Midbrain (tissue), 1 donor: ENCODE results near the gene IGSF3.
"Not testable (repeated sequence)": the region's sequence is repeated elsewhere in the genome, so short reads cannot be mapped to it uniquely, and the experiment has no call there.

Experiments used
- DNase-seq: peaks from one replicate; lab custom pipeline; 2025; lab: John Stamatoyannopoulos, UW

The IGSF3 gene

DNA sequence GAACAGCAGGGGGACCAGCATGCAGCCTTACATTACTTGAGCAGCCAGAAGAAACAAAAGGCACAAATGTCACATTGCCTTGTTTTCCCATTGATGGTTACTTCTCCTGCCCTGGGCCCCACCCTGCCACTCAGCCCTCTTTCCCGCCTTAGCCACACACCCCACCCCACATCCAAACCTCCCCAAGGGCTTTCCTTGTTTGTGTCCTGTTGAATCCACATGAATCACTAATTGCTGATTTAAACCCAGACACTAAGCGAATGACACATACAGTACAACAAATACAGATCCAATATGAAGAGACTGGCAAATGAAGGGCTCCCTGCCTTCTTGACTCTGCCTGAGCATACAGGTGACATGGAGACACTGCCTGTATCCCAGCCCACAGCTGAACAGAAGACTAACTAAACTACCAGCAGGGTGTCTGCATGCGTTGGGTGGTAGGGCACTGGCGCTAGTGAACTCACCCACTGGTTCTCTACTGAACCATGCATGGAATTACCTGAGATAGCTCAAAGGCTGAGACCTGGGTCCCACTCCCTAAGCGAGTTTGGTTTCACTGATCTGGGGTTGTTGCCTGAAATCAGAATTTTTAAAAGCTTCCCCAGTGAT is 3.1 kb downstream of the IGSF3 start:
- DNase-seq, result no peak

DNA sequence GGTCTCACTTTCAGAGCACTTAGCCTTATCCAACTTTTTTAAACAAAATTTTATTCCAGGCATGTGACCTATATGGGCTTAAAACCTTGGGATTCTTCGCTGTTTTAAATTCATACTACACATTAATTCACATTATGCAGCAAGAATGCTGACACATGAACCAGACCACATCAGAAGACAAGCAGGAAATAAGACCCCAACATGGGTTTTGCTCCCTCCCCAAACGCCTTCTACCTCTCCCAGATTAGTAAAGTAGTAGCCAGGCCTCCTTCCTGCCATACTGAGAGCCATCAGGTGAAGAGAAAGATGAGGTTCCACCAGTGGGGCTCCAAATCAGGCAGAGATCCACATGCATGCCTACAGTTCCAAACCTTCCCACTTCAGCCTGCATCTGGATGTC is 3.7 kb downstream of the IGSF3 start:
- no peak for DNase-seq

DNA sequence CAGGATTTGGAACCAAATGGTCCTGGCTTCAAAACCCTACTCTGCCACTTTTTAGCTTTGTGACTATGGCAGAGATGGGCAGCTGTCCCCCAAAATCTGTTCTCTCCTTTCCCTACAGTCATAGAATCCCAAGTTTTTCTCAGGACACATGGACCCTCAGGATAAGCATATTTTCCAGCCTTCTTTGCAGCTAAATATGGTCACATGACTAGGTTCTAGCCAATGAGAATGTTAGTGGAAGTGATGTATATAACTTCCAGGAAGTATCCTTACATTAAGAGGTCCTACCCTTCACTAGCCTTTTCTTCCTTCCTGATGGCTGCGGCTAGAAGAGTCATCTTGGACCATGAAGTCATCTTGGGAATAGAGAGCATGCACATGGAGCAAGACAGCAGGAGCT is 5.9 kb downstream of the IGSF3 start:
- DNase-seq, result no peak

DNA sequence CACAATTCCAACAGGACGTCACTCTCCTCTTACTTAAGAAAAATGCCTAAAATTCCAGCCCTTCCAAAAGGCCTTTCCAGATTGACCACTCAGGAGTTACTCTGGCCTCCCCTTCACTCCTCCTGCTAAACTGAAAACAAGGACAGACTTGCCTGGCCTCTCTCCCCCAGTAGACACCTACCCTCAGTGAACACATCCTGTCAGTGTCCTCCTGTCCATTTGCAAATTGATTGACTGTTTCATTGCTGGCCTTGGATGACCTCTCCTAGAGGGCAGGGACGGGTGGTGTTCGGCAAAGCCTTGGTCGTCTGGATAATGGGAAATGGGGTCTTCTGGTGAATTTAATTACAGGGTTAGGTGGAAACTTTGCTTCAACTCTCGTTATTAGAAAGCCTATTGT is 8.9 kb downstream of the IGSF3 start:
- DNase-seq, result not testable (repeated sequence)

DNA sequence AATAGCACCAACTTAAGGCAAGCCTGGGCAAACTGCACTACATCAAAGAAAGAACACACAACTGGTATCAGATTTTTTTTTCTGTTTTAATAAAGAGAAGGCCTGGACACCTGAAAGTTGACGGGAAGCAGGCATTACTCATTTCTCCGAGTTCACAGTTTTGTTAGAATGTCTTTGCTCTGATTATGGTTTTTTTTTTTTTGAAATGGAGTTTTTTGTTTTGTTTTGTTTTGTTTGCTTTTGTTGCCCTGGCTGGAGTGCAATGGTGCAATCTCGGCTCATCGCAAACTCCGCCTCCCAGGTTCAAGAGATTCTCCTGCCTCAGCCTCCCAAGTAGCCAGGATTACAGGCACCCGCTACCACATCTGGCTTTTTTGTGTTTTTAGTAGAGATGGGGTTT is 9.7 kb downstream of the IGSF3 start:
- not testable (repeated sequence) for DNase-seq

DNA sequence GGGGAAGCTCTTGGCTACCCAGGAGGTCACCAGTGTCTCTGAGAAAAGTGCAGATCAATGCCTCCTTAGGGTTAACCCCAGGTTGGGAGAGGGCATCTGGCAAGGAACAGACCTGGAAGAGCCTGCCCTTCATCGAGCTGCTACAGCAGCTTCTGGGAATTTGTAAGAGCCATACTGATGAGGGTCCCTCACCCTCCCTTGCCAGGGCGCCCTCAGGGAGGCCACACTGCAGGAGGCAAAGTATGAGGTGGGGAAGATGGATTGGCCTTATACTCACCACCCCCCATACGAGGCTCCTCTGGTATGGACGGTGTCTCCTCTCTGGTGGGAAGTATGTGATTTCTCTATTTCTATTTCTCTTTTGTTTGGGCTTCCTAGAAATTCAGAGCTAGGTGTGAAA is 13.2 kb downstream of the IGSF3 start:
- DNase-seq, result no peak

DNA sequence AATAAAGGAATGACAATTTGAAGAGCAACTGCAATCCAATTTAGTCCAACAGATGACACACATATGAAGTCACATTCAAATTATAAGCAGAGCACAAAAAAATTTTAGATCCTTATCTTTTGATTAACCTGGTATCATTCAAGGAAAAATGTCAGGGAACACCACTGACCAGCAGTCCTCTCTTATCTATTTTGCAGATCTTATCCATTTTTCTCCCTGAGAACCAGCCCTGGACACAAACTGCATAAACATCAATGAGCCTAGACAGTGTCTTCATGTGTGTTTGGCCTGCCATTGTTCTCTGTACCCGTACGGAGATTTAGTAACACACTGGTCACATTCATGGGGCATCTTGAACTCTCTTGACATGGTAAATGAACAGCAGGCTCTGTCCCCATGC is 14.9 kb downstream of the IGSF3 start:
- DNase-seq, result not testable (repeated sequence)

DNA sequence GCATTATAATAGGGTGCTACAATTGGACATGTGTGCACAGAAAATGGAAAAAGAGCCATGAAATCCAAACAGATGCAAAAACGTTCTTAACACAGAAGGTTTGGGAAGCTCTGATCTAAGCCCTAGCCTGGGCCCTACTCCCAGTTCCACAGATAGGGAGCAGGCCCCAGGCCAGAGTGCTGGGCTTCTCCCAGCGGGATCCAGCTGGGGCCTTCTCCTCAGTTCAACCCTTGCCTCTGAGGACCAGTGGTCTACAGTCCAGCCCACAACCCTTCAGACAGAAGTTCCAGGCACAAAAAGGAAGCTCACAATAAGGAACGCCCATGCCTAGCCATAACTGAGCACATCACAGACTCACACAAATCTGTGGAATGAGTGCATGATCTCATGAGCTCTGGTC is 16.8 kb downstream of the IGSF3 start:
- DNase-seq, result not testable (repeated sequence)

DNA sequence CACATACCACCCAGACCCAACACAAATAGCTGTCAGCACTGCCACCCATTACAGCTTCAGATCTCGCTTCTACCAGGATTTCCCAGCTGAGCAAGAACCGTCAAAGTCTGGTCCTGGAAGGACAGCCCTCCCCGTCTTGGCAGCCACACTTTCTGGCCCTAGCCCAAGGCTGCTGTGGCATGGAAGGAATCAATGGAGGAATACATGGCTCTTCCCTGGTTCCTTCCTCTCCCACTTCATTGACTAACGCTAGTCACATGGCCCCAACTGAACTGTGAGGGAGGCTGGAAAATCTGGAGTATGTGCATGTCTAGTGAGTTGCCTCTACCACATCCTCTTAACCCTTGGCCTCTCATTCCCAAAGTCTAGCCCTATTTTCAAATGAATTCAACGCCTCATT is 18.5 kb downstream of the IGSF3 start:
- not testable (repeated sequence) for DNase-seq

DNA sequence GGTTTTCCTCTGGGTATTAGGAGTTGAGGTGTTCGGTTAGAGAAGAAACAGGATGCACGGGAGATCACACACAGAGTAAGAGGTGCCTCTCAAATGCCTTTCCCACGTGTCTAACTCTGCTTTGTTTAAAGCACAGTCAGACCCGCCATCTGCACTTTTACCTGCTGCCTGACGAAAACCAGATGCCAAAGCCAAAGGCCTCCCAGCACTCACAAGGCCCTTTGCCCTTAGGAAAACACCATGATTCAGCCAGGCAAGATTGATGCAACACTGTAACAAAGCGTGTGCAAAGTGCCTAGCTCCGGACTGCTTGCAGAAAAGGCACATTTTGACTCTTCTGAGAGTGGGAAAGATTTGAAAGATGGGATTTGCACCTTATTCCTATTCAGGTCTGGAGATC is 19.2 kb downstream of the IGSF3 start:
- not testable (repeated sequence) for DNase-seq

DNA sequence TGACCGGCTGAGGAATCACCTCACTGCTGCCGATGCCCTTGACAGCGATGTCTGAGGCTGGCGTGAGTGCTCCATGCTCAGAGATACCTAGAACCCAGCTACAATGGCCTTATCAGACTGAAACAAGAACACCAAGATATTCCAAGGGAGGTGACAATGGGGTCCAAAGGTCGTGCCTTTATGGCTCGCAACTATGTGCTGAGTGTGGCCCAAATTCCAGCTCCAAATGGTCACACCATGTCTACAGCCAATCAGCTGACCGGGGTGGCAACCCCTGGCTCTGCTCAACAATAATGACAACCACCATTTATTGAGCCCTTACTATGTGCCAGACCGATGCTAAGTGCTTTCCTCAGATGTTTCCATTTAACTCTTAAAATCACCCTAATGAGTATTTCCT is 20.3 kb downstream of the IGSF3 start:
- DNase-seq, result not testable (repeated sequence)

DNA sequence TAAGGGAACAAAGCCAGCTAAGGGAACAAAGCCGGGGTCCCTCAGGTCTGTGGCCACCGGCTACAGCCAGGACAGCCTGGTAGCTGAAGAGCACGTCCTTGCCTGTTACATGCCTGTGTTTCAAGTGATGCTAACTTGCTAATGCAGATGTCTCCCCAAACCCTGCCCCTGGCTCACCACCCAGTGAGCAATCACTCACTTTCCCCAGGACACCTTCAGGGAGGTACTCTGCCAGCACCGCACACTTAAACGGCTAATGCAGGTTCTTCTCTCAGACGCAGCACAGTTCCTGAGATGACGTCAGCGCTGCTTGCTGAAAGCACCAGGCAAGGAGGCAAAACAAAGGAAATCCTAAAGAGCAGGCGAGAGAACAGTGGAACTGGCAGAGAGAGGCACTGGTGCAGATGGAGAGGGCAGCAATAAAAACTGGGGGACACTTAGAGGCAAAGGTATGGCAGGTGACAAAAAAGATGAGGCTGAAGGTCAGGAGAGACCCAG is 20.8 kb downstream of the IGSF3 start:
- DNase-seq, result not testable (repeated sequence)

DNA sequence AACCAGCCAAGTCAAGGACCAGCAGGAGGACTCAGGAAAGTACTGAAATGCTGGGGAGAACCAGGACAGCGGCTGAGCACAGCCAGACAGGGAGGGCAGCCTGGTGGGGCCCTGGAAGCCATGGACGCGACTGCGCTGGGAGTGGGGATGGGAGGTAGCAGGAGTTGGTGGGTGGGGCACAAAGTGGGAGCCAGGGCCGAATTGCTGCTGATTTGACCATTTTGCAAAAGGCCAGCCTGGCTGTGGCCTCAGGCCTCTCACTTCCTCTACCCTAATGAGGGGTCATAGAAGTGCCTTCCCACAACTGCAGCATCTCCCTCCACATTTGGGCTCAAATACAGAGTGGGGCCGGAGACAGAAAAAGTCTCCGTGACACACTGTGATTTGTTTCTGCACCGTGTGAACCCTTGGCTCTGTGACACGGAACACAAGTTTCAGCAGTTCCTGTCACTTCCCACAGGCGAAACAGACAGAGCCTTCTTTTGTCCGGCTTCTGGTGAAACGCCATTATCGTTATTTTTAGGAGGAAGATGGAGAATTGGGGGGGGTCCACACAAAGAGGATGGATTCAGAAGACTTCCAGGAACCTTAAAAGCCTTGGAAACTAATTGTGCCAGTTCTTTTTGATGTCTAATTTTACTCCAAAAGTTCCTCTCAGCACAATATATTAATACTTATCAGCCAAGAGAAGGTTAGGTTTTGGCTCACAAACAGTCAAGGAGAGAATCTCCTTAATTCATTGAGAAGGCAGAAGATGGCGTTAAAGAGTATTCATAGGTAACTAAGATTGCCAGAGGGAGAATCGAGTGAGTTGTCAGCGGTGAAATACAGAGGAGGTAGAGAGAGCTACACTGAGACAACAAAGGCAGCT is 21.5 kb downstream of the IGSF3 start:
- not testable (repeated sequence) for DNase-seq

DNA sequence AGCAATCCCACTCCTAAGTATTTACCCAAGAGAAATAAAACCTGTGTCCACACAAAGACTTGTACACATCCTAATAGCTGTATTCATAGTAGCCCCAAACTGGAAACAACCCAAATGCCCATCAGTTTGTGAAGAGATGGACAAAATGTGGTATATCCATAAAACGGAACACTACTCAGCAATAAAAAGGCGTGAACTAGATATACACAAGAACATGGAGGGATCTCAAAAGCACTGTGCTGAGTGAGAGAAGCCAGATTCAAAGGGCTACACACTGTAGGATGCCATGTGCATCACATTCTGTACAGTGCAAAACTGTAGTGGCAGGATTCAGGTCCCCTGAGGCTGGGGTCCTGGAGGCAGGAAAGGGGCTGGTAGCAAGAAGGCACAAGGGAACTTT is 22.5 kb downstream of the IGSF3 start:
- not testable (repeated sequence) for DNase-seq

DNA sequence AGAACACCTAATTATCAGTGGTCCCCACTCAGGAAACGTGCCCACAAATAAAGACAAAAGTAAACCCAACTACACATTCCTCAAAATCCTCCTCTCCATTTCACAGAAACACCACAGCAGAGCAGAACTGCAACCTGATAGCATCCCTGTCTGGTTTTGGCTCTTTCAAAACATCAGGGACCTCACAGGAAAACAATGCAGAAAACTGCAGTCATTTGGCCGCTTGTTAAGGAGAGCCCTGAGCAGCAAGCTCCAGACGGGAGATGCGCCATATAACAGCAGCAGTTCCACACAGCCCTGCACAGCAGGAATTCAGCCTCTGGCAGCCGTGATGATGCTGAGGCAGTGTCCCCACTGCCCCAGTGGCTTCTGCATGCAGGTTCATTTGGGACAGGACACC is 23.4 kb downstream of the IGSF3 start:
- DNase-seq, result not testable (repeated sequence)

DNA sequence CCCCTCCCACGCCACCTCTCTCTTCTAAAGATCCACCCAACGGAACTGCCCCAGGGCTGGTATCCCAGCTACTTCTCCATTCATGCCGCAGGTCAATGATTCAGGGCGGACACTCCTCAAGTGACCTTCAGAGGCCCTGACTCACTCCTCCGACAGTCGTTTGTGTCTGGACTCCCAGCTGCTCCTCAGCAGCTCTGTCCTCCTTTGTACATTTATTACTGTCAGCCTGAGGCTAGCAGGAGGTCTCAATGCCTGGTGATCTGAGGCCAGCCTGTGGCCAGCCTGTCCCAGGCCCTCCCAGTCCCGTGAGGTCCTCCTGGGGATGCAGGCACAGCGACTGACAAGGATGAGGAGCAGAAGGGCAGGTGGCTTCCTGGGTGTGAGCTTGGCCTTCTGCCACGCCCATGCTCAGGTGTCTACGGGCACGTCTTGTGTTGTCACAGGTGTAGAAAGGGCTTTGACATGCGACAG is 24.2 kb downstream of the IGSF3 start:
- not testable (repeated sequence) for DNase-seq

DNA sequence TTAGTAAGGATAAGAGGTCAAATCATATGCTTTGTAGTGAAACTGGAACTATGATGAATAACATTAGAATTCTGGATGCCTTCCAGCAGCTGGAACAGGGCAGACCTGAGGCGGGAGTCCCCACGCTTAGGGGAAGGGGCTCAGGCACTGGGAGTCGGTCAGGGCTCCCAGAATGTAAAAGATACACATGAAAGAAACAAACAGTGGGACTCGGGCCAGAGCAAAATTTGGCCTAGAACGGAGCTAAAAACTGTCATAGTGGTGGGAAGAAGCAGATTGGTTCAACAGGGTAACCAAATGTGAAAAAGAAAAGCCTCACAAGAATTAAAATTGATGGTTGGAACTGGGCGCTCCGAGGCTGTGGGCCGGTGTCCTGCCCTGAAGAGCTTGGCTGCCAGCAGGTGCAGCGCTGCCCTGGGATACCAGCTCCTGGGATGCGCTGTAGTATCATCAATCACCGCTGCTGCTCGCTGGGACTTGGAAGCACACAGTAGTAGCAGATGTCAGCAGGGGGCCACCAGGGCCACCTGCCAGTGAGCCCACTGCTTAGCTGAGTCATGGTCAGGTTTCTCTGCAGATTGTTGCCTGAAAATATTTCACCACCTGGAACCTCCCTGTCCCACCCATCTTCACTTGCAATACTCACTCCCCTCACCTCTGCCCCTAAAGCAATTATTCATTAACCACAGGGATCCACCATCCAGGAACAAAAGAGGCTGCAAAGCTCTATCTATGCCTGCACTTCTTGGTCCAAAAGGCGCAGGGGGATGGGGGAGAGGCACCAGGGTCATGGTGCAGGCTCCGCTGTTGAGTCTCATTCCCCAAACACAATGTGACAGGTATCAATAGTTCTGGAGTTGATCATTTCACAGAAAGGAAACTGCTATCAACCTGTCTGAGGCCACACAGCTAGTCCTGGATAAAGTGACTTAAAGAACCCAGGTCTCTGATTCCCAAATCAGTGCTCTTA is 24.9 kb downstream of the IGSF3 start:
- not testable (repeated sequence) for DNase-seq

DNA sequence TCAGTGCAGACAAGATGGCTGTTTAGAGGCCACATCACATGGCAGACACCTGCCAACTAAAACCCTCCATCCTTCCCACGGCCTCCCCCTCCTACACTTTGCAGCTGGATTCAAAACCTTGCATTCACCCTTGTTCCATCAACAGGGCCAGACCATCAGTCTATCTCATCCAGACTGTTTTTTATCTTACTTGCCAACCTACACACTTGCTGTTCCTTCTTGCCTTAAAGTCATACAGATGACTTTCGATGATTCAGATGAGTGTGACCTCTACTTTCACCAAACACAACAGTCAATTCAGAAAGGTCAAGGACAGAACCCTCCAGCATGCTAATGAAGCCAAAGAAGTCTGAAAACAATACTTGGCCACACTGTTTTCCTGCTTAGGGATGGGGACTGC is 29.9 kb downstream of the IGSF3 start:
- DNase-seq, result not testable (repeated sequence)

DNA sequence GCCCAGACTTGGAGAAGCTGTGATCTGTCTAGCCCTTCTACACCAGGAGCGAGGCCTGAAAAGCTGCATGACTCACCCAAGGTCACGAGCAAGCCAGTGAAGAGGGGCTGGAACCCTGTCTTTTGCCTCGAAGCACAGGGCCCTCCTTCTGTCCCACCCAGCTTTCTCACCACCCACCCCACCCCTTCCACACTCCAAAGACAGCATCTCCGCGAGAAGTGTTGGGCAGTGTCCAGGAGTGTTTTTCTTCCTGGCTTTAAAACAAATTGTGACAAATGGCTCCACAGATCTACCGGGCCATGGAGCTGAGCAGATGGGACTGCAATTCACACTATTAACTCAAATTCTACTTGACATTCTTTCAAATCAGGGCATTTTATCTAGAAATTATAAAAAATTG is 30.9 kb downstream of the IGSF3 start:
- not testable (repeated sequence) for DNase-seq

DNA sequence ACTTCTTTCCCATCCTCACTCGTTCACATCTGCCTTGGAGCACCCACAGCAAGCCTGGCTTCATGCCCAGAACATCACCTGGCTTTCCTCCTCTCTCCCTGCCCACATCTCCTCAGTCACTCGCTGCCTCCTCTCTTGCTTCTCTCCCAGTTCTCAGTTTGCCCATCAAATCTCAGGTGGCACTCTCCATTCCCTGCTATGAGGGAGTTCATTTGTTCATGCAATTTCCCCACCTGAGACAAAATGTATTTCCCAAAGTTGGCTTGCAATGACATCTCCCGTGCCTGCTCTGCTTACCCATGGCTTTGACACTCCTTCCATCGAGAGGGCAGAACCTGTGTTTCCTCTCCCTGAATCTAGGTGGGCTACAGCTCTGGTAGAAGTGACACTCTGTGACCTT is 33.1 kb downstream of the IGSF3 start:
- DNase-seq, result not testable (repeated sequence)

DNA sequence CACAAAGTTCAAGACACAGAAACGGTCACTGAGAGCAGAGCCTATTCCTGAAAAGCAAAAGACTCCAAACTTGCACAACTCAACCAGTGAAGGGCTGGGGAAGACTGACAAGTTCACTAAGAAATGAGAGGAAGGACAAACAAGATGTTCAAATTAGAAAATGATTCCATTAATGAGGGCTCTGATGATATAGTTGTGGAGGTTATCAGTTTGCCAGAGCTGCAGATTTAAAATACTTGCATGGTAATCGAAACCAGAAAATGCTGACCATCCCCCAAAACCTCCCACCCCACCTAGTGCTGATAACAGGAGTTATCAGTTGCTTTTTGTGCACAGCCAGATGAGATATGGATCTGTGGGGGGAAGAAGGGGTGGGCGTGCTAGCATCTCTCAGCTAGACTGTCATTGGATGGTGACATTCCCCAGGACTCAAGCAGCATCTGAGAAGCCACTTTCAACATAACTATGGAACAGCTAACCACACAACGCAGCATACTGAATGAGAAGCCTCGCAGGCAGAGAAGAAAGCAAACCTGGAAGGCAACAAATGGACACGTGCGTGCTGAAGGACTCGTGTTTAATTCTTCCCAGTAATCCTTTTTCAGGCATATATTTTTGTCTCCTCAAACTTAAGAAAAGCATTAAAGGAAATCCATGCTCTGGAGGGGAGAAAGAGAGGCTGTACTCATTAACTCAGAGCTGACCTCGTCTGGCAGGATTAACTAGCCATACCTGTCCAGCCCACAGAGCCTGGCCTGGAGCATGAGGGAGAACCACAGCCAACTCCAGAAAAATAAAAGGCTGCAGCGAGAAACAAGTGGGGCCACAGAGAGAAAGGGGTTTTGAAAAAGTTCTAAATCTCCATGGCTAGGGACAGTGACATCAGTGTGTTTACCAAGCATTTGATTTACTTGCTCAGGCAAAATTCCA is 35.3 kb downstream of the IGSF3 start:
- not testable (repeated sequence) for DNase-seq
